Activated CD4-positive, alpha-beta T cell treated with anti-CD3 and anti-CD28 coated beads, Interleukin-2, amount 50 U/mL, for 4 hours (primary cell): ENCODE data around the gene HS6ST2.
"Not testable (repeated sequence)": the region's sequence is repeated elsewhere in the genome, so short reads cannot be mapped to it uniquely, and the experiment has no call there.

ENCODE experiments used
- DNase-seq, 2 experiments: peaks; one replicate each; pipeline ENCODE4 v3.0.0-alpha.2; 2020

Gene HS6ST2

GRCh38 chrX:132958091-132958703, at the start of gene HS6ST2:
HS6ST2 (minus strand) TSS chrX:132958629.
- no peak for DNase-seq

DNA sequence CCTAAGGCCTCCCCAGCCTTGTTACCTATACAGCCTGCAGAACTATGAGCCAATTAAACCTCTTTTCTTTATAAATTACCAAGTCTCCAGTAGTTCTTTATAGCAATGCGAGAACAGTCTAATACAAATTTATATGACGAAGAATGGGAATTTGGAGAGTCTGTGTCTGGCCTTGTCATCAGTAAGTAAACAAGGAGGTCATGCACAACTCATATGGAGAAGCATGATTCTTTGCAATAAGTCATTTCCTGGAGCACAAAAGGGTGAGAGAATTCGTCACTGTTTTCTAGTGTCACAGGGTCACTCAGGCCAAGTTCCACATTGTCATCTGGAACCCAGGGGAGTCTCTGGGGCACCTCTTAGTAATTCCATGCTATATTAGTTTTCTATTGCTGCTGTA, 49.0 kb upstream of the HS6ST2 start:
- DNase-seq: no peak

DNA sequence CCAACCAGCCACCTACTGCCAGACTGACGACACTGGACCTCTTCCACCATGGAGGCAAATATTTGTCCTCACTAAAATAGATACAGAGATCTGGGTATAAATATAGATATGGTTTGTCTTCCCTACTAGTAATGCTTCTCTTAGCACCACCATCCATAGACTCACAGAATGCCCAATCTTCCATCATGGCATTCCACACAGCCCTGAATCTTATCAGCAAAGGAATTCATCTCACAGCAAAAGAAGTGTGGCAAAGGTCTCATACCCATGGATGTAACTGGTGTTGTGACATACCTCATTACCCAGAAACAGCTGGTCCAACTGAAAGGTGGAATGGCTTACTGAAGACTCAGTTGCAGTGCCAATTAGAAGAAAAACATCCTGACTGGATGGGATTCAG, 47.2 kb upstream of the HS6ST2 start:
- no peak for DNase-seq

GRCh38 chrX:133005042-133005441, 46.6 kb upstream of the HS6ST2 start:
- DNase-seq: no peak

- no peak for DNase-seq
Observed at GRCh38 chrX:132999209-132999608, 40.8 kb upstream of the HS6ST2 start.

DNA sequence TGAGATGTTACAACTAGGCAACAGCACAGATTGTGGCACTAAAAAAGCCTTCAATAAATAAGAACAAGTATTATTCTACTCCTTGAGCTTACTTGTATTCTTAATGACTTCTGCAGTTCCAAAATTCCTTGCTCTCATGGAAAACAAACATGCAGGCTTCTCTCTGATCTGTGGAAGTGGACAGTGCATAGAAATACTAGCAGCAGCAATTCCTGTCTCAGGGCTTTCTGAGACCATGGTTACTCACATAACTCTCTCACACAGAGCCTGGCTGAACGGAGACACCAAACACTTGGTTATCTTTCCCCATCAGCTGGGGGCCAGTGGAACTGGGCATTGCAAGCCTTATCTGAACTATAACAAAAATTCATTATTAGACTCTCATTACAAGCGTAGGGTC, 32.4 kb upstream of the HS6ST2 start:
- no peak for DNase-seq

GRCh38 chrX:132986556-132986955, 28.1 kb upstream of the HS6ST2 start:
- DNase-seq: no peak

GRCh38 chrX:132984058-132984650, 25.7 kb upstream of the HS6ST2 start:
- no peak for DNase-seq

DNA sequence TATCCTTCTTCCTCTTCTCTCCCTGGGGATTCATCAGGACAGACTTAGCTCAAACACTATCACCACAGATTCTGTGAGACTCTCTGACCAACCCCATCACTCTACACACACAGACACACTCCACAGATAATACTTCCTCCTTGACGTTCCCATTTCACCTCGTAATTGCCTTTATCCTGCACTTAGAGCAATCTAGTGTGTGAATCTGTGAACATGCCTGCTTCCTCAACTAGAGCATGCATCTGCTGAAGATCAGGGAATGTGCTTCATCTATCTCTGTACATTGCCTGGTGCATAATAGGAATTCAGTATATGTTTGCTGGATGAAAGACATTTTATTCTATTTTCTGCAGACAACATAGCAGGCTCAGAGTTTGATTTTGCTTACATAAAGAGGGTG, 25.1 kb upstream of the HS6ST2 start:
- no peak for DNase-seq

DNA sequence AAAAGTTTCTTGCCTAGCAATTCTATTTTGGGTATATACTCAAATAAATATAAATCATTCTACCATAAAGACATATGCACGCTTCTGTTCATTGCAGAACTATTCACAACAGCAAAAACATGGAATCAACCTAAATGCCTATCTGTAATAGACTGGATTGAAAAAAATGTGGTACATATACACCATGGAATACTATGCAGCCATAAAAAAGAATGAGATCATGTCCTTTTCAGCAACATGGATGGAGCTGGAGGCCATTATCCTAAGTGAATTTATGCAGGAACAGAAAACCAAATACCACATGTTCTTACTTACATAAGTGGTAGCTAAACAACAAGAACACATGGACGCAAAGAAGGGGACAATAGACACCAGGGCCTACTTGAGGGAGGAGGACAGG, 21.6 kb upstream of the HS6ST2 start:
- DNase-seq: not testable (repeated sequence)

- DNase-seq: no peak
Observed at GRCh38 chrX:132968296-132968949, 10.0 kb upstream of the HS6ST2 start.

DNA sequence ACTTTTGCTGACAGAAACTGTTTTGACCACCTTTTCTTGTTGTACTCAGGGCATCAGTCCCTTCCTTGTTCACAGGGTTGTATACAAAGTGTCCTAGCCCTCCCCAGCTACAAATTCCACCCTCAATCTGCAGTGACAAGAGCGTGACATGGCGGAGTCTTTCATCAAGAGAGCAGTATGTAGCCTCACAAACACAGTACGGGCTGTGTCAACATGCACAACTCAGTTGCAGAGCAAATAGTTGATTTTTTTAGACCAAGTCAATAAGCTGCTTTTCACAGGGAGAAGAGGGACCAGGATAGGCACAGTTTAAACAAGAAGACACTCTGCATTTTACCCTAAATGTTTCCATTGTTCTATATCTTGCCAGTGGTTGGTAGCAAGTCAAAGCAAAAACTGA, 8.6 kb upstream of the HS6ST2 start:
- DNase-seq: no peak

DNA sequence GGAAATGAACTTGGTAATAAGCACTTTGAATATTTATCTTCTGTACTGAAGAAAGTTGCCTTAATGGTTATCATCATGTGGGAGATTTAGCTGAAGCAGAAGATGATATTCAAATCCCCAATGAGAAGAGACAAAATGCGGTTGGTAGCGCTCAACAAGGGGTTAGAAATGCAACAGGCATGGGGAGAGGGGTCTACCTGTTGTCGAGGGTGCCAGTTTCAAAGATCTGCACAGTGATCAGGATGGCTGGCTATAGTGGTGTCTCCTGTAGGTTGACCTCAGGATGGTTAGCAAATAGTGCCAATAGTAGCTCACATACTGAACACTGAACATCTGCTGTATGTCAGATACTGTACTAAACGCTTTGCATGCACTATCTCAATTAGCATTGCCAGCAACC, 7.0 kb upstream of the HS6ST2 start:
- DNase-seq: no peak

DNA sequence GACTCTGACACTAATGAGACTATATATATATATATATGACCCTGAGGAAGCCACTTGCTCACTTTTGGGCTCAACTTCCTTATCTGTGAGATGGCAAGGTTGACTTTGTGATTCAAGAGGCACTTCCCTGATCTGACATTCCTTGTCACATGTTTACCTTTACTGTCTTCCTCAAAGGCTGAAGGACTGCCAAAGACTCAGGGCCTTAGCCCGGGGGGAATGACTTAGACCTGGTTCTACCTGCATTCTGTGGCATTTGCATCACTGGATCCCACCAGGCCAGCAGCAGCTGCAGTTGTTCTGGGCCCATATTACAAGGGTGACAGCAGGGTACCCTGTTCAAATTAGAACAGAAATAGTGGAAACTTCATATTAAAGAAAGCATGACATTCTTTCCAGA, 3.1 kb upstream of the HS6ST2 start:
- no peak for DNase-seq

GRCh38 chrX:132957211-132958090, 978 bp downstream of the HS6ST2 start:
- no peak for DNase-seq

GRCh38 chrX:132956421-132957210, 1.8 kb downstream of the HS6ST2 start:
- no peak for DNase-seq

- no peak for DNase-seq
Observed at GRCh38 chrX:132955690-132956089, 2.7 kb downstream of the HS6ST2 start.

- no peak for DNase-seq
Observed at GRCh38 chrX:132954323-132954722, 4.1 kb downstream of the HS6ST2 start.

- no peak for DNase-seq
Observed at GRCh38 chrX:132953354-132953753, 5.1 kb downstream of the HS6ST2 start.

GRCh38 chrX:132948648-132949260, 9.7 kb downstream of the HS6ST2 start:
- no peak for DNase-seq

GRCh38 chrX:132945055-132945599, 13.3 kb downstream of the HS6ST2 start:
- DNase-seq: not testable (repeated sequence)
